GM12878 (cell line): ENCODE data around the gene DIMT1. TPM values are rescaled to one million over a fixed set of nuclear protein-coding genes. Genes with fewer than 3 reads are reported as not detected.

ENCODE experiments used
- CBFB ChIP-seq: IDR thresholded peaks from 2 replicates; pipeline ENCODE4 v1.6.1; 2016; ENCODE audit warnings: antibody characterized with exemption, low read depth
- CHD4 ChIP-seq: fragments of 200-600 bp; sonication (generic); IDR thresholded peaks from 2 replicates; pipeline ENCODE4 v1.6.1; 2016; ENCODE audit warnings: mild to moderate bottlenecking
- CREB1 ChIP-seq: IDR thresholded peaks from 2 replicates; pipeline ENCODE4 v1.6.1; 2012; ENCODE audit warnings: low read depth, mild to moderate bottlenecking, inconsistent platforms
- HCFC1 ChIP-seq: fragments of 150-350 bp; IDR thresholded peaks from 2 replicates; pipeline ENCODE4 v1.6.1; 2014; ENCODE audit warnings: low read length
- HDGF ChIP-seq: fragments of 450-650 bp; IDR thresholded peaks from 2 replicates; pipeline ENCODE4 v1.6.1; 2016; ENCODE audit warnings: antibody characterized with exemption
- JUNB ChIP-seq: IDR thresholded peaks from 2 replicates; pipeline ENCODE4 v1.6.1; 2016; ENCODE audit warnings: antibody characterized with exemption, mild to moderate bottlenecking
- KDM1A ChIP-seq: fragments of 200-600 bp; sonication (generic); IDR thresholded peaks from 2 replicates; pipeline ENCODE4 v1.6.1; 2016; ENCODE audit warnings: borderline replicate concordance
- MYC ChIP-seq: IDR thresholded peaks from 2 replicates; pipeline ENCODE4 v1.6.1; 2011; ENCODE audit warnings: mild to moderate bottlenecking, low read length, moderate library complexity, inconsistent platforms; ENCODE audit not compliant: insufficient read depth, insufficient replicate concordance, insufficient read length, severe bottlenecking
- NR2C1 ChIP-seq: fragments of 450-650 bp; IDR thresholded peaks from 2 replicates; pipeline ENCODE4 v1.6.1; 2017; ENCODE audit warnings: antibody characterized with exemption, mild to moderate bottlenecking, moderate library complexity
- NR2C2 ChIP-seq: IDR thresholded peaks from 2 replicates; pipeline ENCODE4 v1.6.1; 2011; ENCODE audit warnings: borderline replicate concordance, low read depth; ENCODE audit not compliant: control insufficient read depth, insufficient read length
- NRF1 ChIP-seq: conservative IDR thresholded peaks from 2 replicates; pipeline ENCODE4 v1.6.1; 2011; ENCODE audit warnings: mild to moderate bottlenecking, low read depth, low read length, improper control_type of control experiment
- POLR2AphosphoS2 ChIP-seq: IDR thresholded peaks from 2 replicates; pipeline ENCODE4 v1.6.1; 2011; ENCODE audit warnings: low read depth, mild to moderate bottlenecking, low read length, improper control_type of control experiment, moderate library complexity
- RAD51 ChIP-seq: fragments of 450-650 bp; IDR thresholded peaks from 2 replicates; pipeline ENCODE4 v1.6.1; 2016; ENCODE audit warnings: moderate library complexity, mild to moderate bottlenecking, inconsistent platforms
- SPI1 ChIP-seq: IDR thresholded peaks from 2 replicates; pipeline ENCODE4 v1.6.1; 2011; ENCODE audit warnings: low read depth, mild to moderate bottlenecking, low read length, moderate library complexity, borderline replicate concordance; ENCODE audit not compliant: insufficient read depth
- SUZ12 ChIP-seq: fragments of 200-600 bp; sonication (generic); IDR thresholded peaks from one replicate; pipeline ENCODE4 v1.6.1; 2018; ENCODE audit warnings: antibody characterized with exemption, mild to moderate bottlenecking; ENCODE audit not compliant: unreplicated experiment
- TCF3 ChIP-seq: IDR thresholded peaks from 2 replicates; pipeline ENCODE4 v1.6.1; 2012; ENCODE audit warnings: low read depth, mild to moderate bottlenecking, low read length, borderline replicate concordance; ENCODE audit not compliant: insufficient read depth
- YY1 ChIP-seq: IDR thresholded peaks from 2 replicates; pipeline ENCODE4 v1.6.1; 2011; ENCODE audit warnings: low read depth, mild to moderate bottlenecking, low read length
- ZBED1 ChIP-seq: IDR thresholded peaks from 2 replicates; pipeline ENCODE4 v1.6.1; 2016; ENCODE audit warnings: borderline replicate concordance
- ZNF274 ChIP-seq: IDR thresholded peaks from one replicate; pipeline ENCODE4 v1.8.0; 2011; ENCODE audit not compliant: insufficient read length, insufficient read depth
- ZNF384 ChIP-seq: IDR thresholded peaks from 2 replicates; pipeline ENCODE4 v1.6.1; 2012; ENCODE audit warnings: low read depth, mild to moderate bottlenecking, low read length, improper control_type of control experiment, borderline replicate concordance
- polyA plus RNA-seq, 11 experiments: library from polyadenylated mRNA; depleted of rRNA in 4 of 11; unstranded in 6 of 11; stranded (reverse) in 5 of 11; fragments of >200 nt; fragmentation: Nextera tagmentation in 4 of 11; fragmentation: Illumina TruSeq in 1 of 11; extraction: Ambion mirVana in 4 of 11; extraction: Trizol in 1 of 11; gene quantifications; 1 replicate in 1 of 11; 2 replicates in 10 of 11; pipeline versions ENCODE4 v1.2.1 to v1.2.3, GENCODE V29; 2011 to 2016; ENCODE audit warnings: inconsistent platforms in 2 of 11, missing spikeins in 2 of 11, low read depth in 1 of 11
- total RNA-seq, 4 experiments: library from RNA; depleted of rRNA in 3 of 4; stranded (reverse); fragments of >200 nt in 3 of 4; fragmentation: Illumina TruSeq in 1 of 4; extraction: Trizol in 1 of 4; gene quantifications; 2 replicates each; pipeline versions ENCODE4 v1.2.1 to v1.2.3, GENCODE V29; 2013 to 2021
- TF ChIP-seq, protein P1 (sequence below): fragments of 450-650 bp; IDR thresholded peaks from 2 replicates; pipeline ENCODE4 v1.6.1; 2016; ENCODE audit warnings: mild to moderate bottlenecking, moderate library complexity, borderline replicate concordance
- TF ChIP-seq, protein P2 (sequence below): fragments of 450-650 bp; formaldehyde crosslinking; IDR thresholded peaks from 2 replicates; pipeline ENCODE4 v1.5.0; 2022; ENCODE audit warnings: mild to moderate bottlenecking, missing genetic modification characterization
- TF ChIP-seq, protein P3 (sequence below): IDR thresholded peaks from 2 replicates; pipeline ENCODE4 v1.6.1; 2012; ENCODE audit warnings: low read depth, low read length, improper control_type of control experiment

The DIMT1 gene
- total and polyA plus RNA-seq, 10 of the 15 experiments (the other 5 are each of a cell fraction or from before 2014, with no cell fraction given): 19.0 to 66.2 (median 31.6) TPM

DNA sequence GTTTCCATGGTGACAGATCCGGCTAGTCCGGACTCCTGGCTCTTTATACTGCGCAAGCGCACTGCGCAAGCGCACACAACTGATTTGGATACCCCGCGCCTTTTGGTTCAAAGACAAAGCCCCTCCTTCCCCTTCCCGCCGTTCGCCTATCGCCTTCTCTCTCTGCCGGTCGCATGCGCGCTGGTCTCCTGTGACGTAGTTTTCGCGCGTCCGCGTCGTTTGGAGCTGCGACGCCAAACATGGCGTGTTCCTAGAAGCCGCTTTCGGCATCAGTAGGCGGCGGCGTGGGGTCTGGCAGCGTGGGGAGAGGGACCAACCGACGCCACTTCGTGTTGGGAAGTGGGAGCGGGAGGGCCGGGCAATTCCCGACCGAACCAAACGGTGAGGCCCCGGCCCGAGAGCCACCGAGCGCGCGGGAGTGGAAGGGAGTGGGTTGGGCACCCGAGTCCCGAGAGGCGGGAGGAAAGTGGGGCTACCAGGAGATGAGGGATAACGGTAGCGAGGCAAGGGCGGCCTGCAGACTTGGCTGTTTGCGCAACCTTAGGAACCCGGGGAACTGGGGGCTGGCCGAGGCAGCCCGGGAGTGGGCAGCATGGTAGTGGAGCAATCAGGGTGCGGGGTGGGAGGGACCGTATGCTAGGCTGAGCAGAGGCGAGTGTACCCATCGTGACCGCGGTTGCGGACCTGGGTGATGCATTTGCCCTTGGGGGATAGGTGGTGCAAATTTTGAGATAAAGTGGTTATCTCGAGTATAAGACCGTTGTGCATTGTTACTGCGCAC lies 9.0 kb upstream of the DIMT1 start, which contains the start of gene IPO11 (continued):
- TF ChIP-seq NR2C2: no peak
- 0 out of 2 replicates have a peak, but pooled peaks have one; percentile 2 for TF ChIP-seq SPI1
- peak; percentile 87 for TF ChIP-seq HCFC1
- TF ChIP-seq, protein P1, sequence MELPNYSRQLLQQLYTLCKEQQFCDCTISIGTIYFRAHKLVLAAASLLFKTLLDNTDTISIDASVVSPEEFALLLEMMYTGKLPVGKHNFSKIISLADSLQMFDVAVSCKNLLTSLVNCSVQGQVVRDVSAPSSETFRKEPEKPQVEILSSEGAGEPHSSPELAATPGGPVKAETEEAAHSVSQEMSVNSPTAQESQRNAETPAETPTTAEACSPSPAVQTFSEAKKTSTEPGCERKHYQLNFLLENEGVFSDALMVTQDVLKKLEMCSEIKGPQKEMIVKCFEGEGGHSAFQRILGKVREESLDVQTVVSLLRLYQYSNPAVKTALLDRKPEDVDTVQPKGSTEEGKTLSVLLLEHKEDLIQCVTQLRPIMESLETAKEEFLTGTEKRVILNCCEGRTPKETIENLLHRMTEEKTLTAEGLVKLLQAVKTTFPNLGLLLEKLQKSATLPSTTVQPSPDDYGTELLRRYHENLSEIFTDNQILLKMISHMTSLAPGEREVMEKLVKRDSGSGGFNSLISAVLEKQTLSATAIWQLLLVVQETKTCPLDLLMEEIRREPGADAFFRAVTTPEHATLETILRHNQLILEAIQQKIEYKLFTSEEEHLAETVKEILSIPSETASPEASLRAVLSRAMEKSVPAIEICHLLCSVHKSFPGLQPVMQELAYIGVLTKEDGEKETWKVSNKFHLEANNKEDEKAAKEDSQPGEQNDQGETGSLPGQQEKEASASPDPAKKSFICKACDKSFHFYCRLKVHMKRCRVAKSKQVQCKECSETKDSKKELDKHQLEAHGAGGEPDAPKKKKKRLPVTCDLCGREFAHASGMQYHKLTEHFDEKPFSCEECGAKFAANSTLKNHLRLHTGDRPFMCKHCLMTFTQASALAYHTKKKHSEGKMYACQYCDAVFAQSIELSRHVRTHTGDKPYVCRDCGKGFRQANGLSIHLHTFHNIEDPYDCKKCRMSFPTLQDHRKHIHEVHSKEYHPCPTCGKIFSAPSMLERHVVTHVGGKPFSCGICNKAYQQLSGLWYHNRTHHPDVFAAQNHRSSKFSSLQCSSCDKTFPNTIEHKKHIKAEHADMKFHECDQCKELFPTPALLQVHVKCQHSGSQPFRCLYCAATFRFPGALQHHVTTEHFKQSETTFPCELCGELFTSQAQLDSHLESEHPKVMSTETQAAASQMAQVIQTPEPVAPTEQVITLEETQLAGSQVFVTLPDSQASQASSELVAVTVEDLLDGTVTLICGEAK: no peak
- TF ChIP-seq NRF1: peak; percentile 85
- TF ChIP-seq POLR2AphosphoS2: peak; percentile 78; the same call in 1 of the 2 replicates
- peak; percentile 99 for TF ChIP-seq YY1
- no peak; the same call in 1 of the 2 replicates for TF ChIP-seq TCF3
- TF ChIP-seq KDM1A: no peak
- TF ChIP-seq HDGF: 0 out of 2 replicates have a peak, but pooled peaks have one; percentile 54
- no peak for TF ChIP-seq ZNF274
- TF ChIP-seq JUNB: no peak
- TF ChIP-seq, protein P2, sequence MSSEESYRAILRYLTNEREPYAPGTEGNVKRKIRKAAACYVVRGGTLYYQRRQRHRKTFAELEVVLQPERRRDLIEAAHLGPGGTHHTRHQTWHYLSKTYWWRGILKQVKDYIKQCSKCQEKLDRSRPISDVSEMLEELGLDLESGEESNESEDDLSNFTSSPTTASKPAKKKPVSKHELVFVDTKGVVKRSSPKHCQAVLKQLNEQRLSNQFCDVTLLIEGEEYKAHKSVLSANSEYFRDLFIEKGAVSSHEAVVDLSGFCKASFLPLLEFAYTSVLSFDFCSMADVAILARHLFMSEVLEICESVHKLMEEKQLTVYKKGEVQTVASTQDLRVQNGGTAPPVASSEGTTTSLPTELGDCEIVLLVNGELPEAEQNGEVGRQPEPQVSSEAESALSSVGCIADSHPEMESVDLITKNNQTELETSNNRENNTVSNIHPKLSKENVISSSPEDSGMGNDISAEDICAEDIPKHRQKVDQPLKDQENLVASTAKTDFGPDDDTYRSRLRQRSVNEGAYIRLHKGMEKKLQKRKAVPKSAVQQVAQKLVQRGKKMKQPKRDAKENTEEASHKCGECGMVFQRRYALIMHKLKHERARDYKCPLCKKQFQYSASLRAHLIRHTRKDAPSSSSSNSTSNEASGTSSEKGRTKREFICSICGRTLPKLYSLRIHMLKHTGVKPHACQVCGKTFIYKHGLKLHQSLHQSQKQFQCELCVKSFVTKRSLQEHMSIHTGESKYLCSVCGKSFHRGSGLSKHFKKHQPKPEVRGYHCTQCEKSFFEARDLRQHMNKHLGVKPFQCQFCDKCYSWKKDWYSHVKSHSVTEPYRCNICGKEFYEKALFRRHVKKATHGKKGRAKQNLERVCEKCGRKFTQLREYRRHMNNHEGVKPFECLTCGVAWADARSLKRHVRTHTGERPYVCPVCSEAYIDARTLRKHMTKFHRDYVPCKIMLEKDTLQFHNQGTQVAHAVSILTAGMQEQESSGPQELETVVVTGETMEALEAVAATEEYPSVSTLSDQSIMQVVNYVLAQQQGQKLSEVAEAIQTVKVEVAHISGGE (CRISPR knock-in tag): no peak
- TF ChIP-seq, protein P3, sequence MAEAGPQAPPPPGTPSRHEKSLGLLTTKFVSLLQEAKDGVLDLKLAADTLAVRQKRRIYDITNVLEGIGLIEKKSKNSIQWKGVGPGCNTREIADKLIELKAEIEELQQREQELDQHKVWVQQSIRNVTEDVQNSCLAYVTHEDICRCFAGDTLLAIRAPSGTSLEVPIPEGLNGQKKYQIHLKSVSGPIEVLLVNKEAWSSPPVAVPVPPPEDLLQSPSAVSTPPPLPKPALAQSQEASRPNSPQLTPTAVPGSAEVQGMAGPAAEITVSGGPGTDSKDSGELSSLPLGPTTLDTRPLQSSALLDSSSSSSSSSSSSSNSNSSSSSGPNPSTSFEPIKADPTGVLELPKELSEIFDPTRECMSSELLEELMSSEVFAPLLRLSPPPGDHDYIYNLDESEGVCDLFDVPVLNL: peak; percentile 95
- TF ChIP-seq CHD4: no peak
- TF ChIP-seq NR2C1: no peak
- TF ChIP-seq ZNF384: no peak
- TF ChIP-seq ZBED1: no peak
- no peak for TF ChIP-seq RAD51
- no peak for TF ChIP-seq SUZ12
- peak; percentile 100 for TF ChIP-seq CREB1
- TF ChIP-seq MYC: peak; percentile 33
- no peak for TF ChIP-seq CBFB
